HG03469 (cell line): ENCODE measurements around the gene IGSF10.
"Not testable (repeated sequence)": the region's sequence is repeated elsewhere in the genome, so short reads cannot be mapped to it uniquely, and the experiment has no call there.

Experiments
- ATAC-seq: cut with Tn5 transposase; IDR thresholded peaks from one replicate; pipeline ENCODE4 v1.9.1; 2021; ENCODE audit warnings: mild to moderate bottlenecking, moderate library complexity, moderate number of reproducible peaks; ENCODE audit not compliant: unreplicated experiment

IGSF10 gene, protein sequence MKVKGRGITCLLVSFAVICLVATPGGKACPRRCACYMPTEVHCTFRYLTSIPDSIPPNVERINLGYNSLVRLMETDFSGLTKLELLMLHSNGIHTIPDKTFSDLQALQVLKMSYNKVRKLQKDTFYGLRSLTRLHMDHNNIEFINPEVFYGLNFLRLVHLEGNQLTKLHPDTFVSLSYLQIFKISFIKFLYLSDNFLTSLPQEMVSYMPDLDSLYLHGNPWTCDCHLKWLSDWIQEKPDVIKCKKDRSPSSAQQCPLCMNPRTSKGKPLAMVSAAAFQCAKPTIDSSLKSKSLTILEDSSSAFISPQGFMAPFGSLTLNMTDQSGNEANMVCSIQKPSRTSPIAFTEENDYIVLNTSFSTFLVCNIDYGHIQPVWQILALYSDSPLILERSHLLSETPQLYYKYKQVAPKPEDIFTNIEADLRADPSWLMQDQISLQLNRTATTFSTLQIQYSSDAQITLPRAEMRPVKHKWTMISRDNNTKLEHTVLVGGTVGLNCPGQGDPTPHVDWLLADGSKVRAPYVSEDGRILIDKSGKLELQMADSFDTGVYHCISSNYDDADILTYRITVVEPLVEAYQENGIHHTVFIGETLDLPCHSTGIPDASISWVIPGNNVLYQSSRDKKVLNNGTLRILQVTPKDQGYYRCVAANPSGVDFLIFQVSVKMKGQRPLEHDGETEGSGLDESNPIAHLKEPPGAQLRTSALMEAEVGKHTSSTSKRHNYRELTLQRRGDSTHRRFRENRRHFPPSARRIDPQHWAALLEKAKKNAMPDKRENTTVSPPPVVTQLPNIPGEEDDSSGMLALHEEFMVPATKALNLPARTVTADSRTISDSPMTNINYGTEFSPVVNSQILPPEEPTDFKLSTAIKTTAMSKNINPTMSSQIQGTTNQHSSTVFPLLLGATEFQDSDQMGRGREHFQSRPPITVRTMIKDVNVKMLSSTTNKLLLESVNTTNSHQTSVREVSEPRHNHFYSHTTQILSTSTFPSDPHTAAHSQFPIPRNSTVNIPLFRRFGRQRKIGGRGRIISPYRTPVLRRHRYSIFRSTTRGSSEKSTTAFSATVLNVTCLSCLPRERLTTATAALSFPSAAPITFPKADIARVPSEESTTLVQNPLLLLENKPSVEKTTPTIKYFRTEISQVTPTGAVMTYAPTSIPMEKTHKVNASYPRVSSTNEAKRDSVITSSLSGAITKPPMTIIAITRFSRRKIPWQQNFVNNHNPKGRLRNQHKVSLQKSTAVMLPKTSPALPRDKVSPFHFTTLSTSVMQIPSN (N-terminal part only)

DNA sequence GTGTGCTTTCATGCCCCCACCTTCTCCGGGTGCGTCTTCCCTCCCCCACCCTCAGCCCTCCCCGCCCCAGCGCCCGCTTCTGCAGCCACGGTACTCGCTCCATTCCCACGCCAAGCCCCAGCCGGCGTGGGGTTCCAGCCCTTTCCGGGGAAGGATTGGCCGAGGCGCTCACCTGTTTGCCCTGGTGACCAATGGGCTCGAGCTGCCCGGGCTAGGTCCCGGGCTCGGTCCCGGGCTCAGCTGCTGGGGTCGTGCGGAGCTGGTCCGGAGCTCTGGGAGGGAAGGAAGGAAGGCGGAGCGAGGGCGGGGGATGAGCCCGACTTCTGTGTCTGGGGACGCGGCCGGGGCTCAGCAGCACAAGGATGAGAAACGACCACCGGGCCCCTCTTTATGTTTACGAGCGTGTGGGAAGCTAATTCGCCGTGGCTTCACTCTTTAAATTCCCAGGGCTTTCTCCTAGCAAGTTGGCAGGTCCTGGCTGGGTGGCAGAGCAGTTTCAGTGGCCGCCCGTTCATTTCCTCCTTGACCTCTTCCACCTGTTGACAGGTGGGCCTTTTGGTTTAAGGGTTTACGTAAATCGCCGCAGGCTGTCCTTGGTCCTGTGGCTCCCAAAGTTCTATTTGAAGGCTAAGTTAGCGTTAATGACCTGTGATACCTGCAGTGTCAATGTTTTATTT lies at the start of gene IGSF10:
Gene IGSF10, minus strand, starts transcription at position 288 of the 677 bp plus-strand sequence. CDS start 2,352 bp downstream, outside the sequence.
- ATAC-seq = no peak

DNA sequence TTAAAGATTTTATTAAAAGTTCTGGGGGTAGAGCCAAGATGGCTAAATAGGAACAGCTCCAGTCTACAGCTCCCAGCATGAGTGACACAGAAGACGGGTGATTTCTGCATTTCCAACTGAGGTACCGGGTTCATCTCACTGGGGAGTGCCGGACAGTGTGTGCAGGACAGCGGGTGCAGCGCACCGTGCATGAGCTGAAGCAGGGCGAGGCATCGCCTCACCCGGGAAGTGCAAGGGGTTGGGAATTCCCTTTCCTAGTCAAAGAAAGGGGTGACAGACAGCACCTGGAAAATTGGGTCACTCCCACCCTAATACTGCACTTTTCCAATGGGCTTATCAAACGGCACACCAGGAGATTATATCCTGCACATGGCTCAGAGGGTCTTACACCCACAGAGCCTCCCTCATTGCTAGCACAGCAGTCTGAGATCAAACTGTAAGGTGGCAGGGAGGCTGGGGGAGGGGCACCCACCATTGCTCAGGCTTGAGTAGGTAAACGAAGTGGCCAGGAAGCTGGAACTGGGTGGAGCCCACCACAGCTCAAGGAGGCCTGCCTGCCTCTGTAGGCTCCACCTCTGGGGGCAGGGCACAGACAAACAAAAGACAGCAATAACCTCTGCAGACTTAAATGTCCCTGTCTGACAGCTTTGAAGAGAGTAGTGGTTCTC lies 48.7 kb upstream of the IGSF10 start:
- not testable (repeated sequence) for ATAC-seq

GRCh38 chr3:151504606-151505005 lies 43.7 kb upstream of the IGSF10 start:
- no peak for ATAC-seq

GRCh38 chr3:151503074-151503473 lies 42.2 kb upstream of the IGSF10 start:
- no peak for ATAC-seq

DNA sequence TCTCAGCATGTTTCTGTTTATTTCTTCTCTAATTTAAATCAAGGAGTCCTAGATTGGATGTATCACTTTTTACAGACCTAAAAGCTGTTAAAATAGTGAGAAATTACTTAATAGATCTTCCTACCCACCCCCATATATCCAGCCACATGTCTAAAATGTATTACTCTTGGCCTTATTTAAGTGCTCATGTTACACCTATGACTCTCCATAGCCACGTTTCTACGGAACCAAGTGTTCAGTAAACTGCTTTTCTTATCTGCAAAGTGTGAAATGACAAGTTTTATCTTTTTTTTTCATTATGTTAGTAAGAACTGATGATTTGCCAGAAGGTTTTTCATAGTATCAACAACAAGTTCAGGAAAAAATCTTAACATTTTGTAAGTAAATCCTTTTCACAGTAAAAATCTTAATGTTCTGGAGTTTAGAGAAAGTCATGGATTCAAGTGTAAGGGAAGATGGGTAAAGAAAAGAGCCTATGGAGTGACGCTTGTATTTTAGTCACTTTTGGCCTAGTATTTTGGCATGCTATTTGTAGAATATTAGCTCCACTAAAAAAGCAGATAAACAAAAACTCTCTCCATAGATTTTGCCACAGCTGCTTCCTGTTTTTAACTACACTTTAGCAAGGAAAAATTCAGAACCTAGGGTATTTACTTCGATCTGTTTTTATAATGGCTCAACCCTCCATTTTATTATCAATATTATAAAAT lies 41.2 kb upstream of the IGSF10 start:
- ATAC-seq = no peak

DNA sequence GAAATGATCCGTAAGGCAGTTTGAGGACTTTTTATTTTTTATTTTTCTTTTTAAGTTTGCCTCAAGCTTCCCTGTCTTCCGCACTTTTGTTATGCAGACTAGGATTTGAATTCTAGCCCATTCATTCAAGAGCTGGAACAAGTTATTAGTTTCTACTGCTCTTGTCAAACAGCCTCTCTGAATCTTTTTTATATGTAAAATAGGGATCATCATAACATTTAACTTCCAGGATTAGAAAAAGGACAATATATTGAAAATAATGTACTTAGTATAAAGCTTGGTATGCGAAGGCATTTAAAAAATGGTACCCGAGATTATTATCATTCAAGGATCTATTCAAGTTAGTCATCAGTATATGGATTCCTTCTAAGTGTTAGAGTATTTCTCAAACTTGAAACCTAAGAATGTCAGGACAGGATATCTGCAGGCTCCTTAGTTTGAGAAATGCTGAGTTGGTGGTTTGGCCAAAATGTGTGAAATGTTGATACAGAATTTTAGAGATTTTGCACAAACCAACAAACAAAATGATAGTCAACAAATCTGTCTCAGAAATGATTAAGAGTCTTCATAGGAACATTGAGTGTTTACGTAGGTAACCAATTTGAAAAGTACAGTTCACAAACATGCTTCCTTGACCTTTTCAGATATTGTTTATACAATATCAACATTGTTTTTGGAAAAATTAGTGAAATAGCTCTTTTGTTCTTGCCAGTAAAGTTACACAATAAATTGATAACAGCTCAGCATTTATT lies 40.5 kb upstream of the IGSF10 start:
- no peak for ATAC-seq

GRCh38 chr3:151499168-151499567 lies 38.3 kb upstream of the IGSF10 start:
- no peak for ATAC-seq

- ATAC-seq = no peak
Measured at GRCh38 chr3:151491525-151491924, 30.7 kb upstream of the IGSF10 start.

- ATAC-seq = not testable (repeated sequence)
Measured at GRCh38 chr3:151487833-151488232, 27.0 kb upstream of the IGSF10 start.

DNA sequence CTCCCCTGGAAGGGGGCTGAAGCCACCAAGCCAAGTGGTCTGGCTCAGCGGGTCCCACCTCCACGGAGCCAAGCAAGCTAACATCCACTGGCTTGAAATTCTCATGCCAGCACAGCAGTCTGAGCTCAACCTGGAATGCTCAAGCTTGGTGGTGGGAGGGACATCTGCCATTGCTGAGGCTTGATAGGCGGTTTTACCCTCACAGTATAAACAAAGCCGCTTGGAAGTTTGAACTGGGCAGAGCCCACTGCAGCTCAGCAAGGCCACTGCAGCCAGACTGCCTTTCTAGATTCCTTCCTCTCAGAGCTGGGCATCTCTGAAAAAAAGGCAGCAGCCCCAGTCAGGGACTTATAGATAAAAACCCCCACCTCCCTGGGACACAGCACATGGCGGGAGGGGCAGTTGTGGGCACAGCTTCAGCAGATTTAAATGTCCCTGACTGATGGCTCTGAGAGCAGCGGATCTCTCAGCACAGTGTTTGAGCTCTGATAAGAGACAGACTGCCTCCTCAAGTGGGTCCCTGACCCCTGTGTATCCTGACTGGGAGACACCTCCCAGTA lies 23.2 kb upstream of the IGSF10 start:
- ATAC-seq = no peak

GRCh38 chr3:151483488-151483887 lies 22.6 kb upstream of the IGSF10 start:
- no peak for ATAC-seq

GRCh38 chr3:151480492-151480891 lies 19.6 kb upstream of the IGSF10 start:
- ATAC-seq = no peak

- no peak for ATAC-seq
Measured at GRCh38 chr3:151479452-151479851, 18.6 kb upstream of the IGSF10 start.

GRCh38 chr3:151478335-151478697 lies 17.5 kb upstream of the IGSF10 start:
- ATAC-seq = no peak

- ATAC-seq = no peak
Measured at GRCh38 chr3:151477591-151478334, 16.9 kb upstream of the IGSF10 start.

DNA sequence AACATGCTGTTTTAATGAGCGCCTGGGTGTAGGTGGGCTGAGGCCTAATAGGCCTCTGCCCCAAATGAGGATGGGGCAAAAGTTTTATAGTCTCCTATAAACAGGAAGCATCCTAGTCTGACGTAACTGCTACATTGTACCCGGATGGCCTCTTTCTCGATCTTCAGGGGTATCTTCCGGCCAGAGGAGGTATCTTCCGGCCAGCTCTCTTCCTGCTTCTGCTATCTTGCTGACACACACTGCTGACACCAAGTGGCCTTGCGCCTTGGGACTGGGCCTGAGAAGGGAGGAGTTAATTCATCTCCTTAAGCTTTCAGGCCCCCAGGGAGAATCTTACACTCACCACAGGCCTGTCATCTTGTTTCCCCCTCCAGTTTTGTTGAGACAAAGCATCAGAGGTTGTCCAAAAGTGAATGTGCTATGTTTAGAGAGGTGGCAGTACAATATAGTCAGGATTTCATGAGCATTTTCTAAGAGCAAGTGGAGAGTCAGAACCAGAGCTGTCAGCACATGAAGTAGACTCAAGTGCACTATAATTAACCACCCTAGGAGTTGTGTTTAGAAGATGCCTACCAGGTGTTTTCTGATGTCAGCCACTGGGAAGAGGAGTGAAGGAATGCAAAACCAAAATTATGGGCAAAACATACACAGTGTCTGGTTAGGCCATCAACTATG lies 15.6 kb upstream of the IGSF10 start:
- ATAC-seq = no peak

DNA sequence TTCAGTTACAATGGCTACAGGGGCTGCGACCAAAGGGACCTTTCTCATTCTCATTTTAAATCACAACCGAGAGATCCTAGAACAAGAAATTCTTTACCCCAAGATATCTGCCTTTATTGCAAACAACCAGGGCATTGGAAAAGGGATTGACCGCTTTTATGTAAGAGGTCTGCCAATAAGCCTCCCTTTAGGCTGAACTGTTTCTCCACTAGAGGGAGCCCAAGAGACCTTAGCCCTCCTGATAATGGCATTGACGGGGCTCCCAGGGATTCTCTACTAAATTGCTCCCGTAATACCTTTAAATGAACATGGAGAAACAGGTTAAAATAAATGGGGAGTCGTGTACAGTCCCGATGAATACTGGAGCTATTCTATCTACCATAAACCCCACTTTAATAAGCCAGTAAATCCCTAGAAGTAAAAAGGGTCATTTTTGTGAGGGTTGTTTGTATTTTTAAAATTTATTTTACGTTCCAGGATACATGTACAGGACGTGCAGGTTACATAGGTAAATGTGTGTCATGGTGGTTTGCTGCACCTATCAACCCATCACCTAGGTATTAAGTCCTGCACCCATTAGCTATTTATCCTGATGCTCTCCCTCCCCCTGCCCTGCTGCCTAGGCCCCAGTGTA lies 7.5 kb upstream of the IGSF10 start:
- peak; percentile 74 for ATAC-seq
